Stimulated activated memory B cell treated with anti-CD40 and anti-IgM and Interleukin-4, amounts not matched to agents 10 μg/mL and 1 μg/mL and 100 μg/mL, for 72 hours (primary cell): Measurements from ENCODE around the gene PRRT1B.
"Not testable (repeated sequence)": the region's sequence is repeated elsewhere in the genome, so short reads cannot be mapped to it uniquely, and the experiment has no call there.

ENCODE experiments used
- ATAC-seq: fragments of 150-1000 bp; cut with Tn5 transposase; 2 replicates; pipeline ENCODE4 v1.10.0; 2021
- H3K27ac Mint-ChIP-seq: one replicate; pipeline ENCODE4 v1.8.0; 2022; ENCODE audit warnings: mild to moderate bottlenecking, mixed read lengths
- H3K27me3 Mint-ChIP-seq: one replicate; pipeline ENCODE4 v1.8.0; 2022; ENCODE audit warnings: mixed read lengths
- H3K36me3 Mint-ChIP-seq: one replicate; pipeline ENCODE4 v1.8.0; 2022; ENCODE audit warnings: mixed read lengths
- H3K4me1 Mint-ChIP-seq: one replicate; pipeline ENCODE4 v1.8.0; 2022; ENCODE audit warnings: mixed read lengths
- H3K4me3 Mint-ChIP-seq: one replicate; pipeline ENCODE4 v1.8.0; 2022; ENCODE audit warnings: mild to moderate bottlenecking, moderate library complexity, mixed read lengths
- H3K9me3 Mint-ChIP-seq: one replicate; pipeline ENCODE4 v1.8.0; 2022; ENCODE audit warnings: mixed read lengths

The PRRT1B gene

GRCh38 chr9:131529597-131530545, 15.5 kb upstream of the PRRT1B start:
- ATAC-seq = no peak
- H3K9me3 Mint-ChIP-seq = no peaks in the 10 kb centered on the region
- H3K36me3 Mint-ChIP-seq = peaks cover 31% of the 10 kb centered on the region

GRCh38 chr9:131530546-131530919, 14.8 kb upstream of the PRRT1B start:
- peak overlapping the region; percentile 62 for H3K27ac Mint-ChIP-seq
- H3K9me3 Mint-ChIP-seq = no peaks in the 10 kb centered on the region
- peak; percentile 9 for ATAC-seq
- H3K36me3 Mint-ChIP-seq = peaks cover 27% of the 10 kb centered on the region
- peaks cover 20% of the 10 kb centered on the region for H3K4me1 Mint-ChIP-seq
- peak overlapping the region; percentile 79 for H3K4me3 Mint-ChIP-seq
- no peaks in the 10 kb centered on the region for H3K27me3 Mint-ChIP-seq

More at GRCh38 chr9:131529597-131530545, 15.5 kb upstream of the PRRT1B start:
- Mint-ChIP-seq H3K27me3 (no peaks in the 10 kb centered on the region), H3K4me3 (peak overlapping the region; percentile 79), H3K27ac (peak overlapping the region; percentile 62), H3K4me1 (peaks cover 19% of the 10 kb centered on the region)

GRCh38 chr9:131530920-131531832, 14.1 kb upstream of the PRRT1B start, which contains the start of gene UCK1:
Gene UCK1 (minus strand): TSS chr9:131531263. CDS start chr9:131531174, 89 bp downstream.
- peak; percentile 94 for ATAC-seq
- no peaks in the 10 kb centered on the region for H3K27me3 Mint-ChIP-seq
- peak within 1 kb of the TSS; percentile 62 for H3K27ac Mint-ChIP-seq
- peak within 1 kb of the TSS; percentile 79 for H3K4me3 Mint-ChIP-seq
- peaks cover 20% of the 10 kb centered on the region for H3K4me1 Mint-ChIP-seq
- H3K9me3 Mint-ChIP-seq = no peaks in the 10 kb centered on the region
- H3K36me3 Mint-ChIP-seq = peaks cover 20% of the 10 kb centered on the region

GRCh38 chr9:131534721-131535237, 10.5 kb upstream of the PRRT1B start:
- H3K27me3 Mint-ChIP-seq = no peaks in the 10 kb centered on the region
- no peak for ATAC-seq
- no peak overlapping the region for H3K27ac Mint-ChIP-seq
- no peaks in the 10 kb centered on the region for H3K36me3 Mint-ChIP-seq
- no peaks in the 10 kb centered on the region for H3K9me3 Mint-ChIP-seq
- peaks cover 17% of the 10 kb centered on the region for H3K4me1 Mint-ChIP-seq
- H3K4me3 Mint-ChIP-seq = no peak overlapping the region

GRCh38 chr9:131537946-131538345, 7.4 kb upstream of the PRRT1B start:
- Mint-ChIP-seq H3K9me3 (peaks cover 5% of the 10 kb centered on the region), H3K27me3 (no peaks in the 10 kb centered on the region), H3K4me3 (no peak overlapping the region), H3K36me3 (no peaks in the 10 kb centered on the region), H3K4me1 (peaks cover 10% of the 10 kb centered on the region), H3K27ac (no peak overlapping the region)
- no peak for ATAC-seq

- H3K4me3 Mint-ChIP-seq = no peak overlapping the region
- no peak overlapping the region for H3K27ac Mint-ChIP-seq
- H3K27me3 Mint-ChIP-seq = no peaks in the 10 kb centered on the region
- ATAC-seq = no peak
- H3K9me3 Mint-ChIP-seq = peaks cover 9% of the 10 kb centered on the region
- peaks cover 6% of the 10 kb centered on the region for H3K4me1 Mint-ChIP-seq
- peaks cover 7% of the 10 kb centered on the region for H3K36me3 Mint-ChIP-seq
Observed at GRCh38 chr9:131539223-131539923, 6.0 kb upstream of the PRRT1B start.

- Mint-ChIP-seq H3K9me3 (peaks cover 17% of the 10 kb centered on the region), H3K27ac (no peak overlapping the region), H3K27me3 (peaks cover 23% of the 10 kb centered on the region), H3K36me3 (peaks cover 16% of the 10 kb centered on the region), H3K4me3 (no peak overlapping the region), H3K4me1 (peaks cover 18% of the 10 kb centered on the region)
- ATAC-seq = no peak
Observed at GRCh38 chr9:131543141-131543540, 2.2 kb upstream of the PRRT1B start.

- Mint-ChIP-seq H3K9me3 (peaks cover 37% of the 10 kb centered on the region), H3K27me3 (peaks cover 50% of the 10 kb centered on the region), H3K4me3 (peak overlapping the region; percentile 59), H3K36me3 (peaks cover 36% of the 10 kb centered on the region), H3K4me1 (peaks cover 20% of the 10 kb centered on the region), H3K27ac (no peak overlapping the region)
- ATAC-seq = no peak
Observed at GRCh38 chr9:131545786-131546335, 538 bp downstream of the PRRT1B start.

- peaks cover 36% of the 10 kb centered on the region for H3K36me3 Mint-ChIP-seq
- H3K4me3 Mint-ChIP-seq = peak overlapping the region; percentile 42
- peaks cover 40% of the 10 kb centered on the region for H3K9me3 Mint-ChIP-seq
- H3K27me3 Mint-ChIP-seq = peaks cover 57% of the 10 kb centered on the region
- no peak overlapping the region for H3K27ac Mint-ChIP-seq
- no peak for ATAC-seq
- H3K4me1 Mint-ChIP-seq = peaks cover 20% of the 10 kb centered on the region
Observed at GRCh38 chr9:131546336-131547084, 1.2 kb downstream of the PRRT1B start.

- Mint-ChIP-seq H3K9me3 (peaks cover 31% of the 10 kb centered on the region), H3K36me3 (peaks cover 30% of the 10 kb centered on the region), H3K27me3 (peaks cover 62% of the 10 kb centered on the region), H3K4me1 (peaks cover 20% of the 10 kb centered on the region)
- not testable (repeated sequence) for ATAC-seq, H3K27ac Mint-ChIP-seq, H3K4me3 Mint-ChIP-seq
Observed at GRCh38 chr9:131549186-131549585, 3.9 kb downstream of the PRRT1B start.

- not testable (repeated sequence) for H3K27ac Mint-ChIP-seq, H3K4me3 Mint-ChIP-seq, ATAC-seq
- Mint-ChIP-seq H3K27me3 (peaks cover 69% of the 10 kb centered on the region), H3K4me1 (peaks cover 20% of the 10 kb centered on the region), H3K36me3 (peaks cover 30% of the 10 kb centered on the region), H3K9me3 (peaks cover 29% of the 10 kb centered on the region)
Observed at GRCh38 chr9:131550465-131550864, 5.1 kb downstream of the PRRT1B start.

- Mint-ChIP-seq H3K4me3 (no peak overlapping the region), H3K27me3 (peaks cover 73% of the 10 kb centered on the region), H3K9me3 (peaks cover 32% of the 10 kb centered on the region), H3K27ac (no peak overlapping the region), H3K4me1 (peaks cover 13% of the 10 kb centered on the region), H3K36me3 (peaks cover 30% of the 10 kb centered on the region)
- no peak for ATAC-seq
Observed at GRCh38 chr9:131552030-131552429, 6.7 kb downstream of the PRRT1B start.

- Mint-ChIP-seq H3K36me3 (peaks cover 9% of the 10 kb centered on the region), H3K27ac (no peak overlapping the region), H3K4me1 (no peaks in the 10 kb centered on the region), H3K27me3 (peaks cover 53% of the 10 kb centered on the region), H3K4me3 (no peak overlapping the region), H3K9me3 (peaks cover 16% of the 10 kb centered on the region)
- ATAC-seq = peak; percentile 53
Observed at GRCh38 chr9:131554087-131554842, 8.9 kb downstream of the PRRT1B start.
